ENCODE measurements around the gene CDH23.

CDH23 gene

DNA sequence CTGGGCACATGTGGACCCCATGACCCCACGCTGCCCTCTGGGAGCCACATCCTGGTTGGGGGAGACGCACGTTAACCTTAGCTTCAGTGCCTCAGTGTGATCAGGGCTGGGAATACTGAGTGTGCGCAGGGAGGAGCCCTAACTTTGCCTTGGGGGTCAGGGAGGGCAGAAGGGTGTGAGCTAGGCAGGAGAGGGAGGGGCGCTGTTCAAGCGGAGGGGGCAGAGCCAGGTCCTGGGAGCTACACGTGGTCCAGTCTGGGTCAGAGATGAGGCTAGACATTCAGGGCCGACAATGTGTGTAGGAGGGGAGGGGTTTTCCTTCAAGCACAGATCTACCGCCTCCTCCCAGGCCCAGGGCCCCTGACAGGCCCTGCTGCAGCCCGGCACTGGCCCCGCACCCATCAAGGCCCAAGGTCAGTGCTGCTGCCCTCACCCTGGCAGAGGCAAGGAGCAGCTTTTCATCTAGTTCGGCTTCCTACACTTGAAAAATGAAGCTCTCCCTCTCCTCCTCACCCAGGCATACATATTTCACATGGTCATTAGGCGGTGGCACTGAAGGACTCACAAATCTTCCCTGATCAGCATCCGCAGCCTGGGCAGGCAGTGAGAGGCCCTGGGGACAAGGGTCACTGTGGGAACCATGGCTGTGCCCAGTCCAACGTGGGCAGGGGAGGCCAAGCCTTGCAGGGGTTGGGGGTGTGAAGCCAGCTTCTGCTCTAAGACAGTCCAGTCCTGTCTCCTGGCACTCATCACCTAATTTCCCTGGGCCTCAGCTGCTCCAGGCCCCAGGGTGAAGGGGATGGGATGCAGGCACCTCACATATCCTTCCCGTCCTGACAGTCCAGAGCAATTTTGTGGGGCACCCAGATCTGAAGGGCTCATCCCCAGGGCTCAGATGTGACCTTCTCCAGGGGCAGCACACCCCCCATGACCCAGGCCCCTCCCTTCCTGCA is 275.6 kb downstream of the CDH23 start:
- DNase-seq, result no peak

DNA sequence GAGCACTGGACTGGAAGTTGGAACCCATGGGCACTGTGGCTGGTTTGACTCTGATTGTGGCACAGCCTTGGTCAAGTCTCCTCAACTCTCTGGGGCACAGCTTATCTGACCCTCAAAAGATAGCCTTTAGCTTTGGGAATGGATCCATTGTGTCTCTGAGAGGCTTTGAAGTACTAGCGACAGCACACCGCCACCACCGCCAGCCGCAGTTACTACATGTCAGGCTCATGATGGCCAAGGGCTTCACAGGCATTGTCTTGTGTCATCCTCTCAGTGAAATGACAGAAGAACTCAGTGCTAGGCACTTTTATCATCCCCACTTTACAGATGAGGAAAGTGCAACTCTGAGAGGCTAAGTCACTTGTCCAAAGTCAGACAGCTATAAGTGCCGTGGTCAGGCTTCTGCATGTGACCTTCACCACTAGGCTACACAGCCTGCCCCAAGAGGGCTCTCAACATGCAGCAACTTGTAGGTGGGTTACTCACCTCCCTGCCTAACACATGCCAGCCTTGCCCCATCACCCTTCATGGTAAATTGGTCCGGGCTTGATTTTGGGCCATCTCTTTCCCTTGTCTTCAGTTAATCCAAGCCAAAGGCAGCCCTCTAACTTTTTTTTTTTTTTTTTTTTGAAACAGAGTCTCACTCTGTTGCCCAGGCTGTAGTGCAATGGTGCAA is 278.7 kb downstream of the CDH23 start:
- DNase-seq, result no peak

DNA sequence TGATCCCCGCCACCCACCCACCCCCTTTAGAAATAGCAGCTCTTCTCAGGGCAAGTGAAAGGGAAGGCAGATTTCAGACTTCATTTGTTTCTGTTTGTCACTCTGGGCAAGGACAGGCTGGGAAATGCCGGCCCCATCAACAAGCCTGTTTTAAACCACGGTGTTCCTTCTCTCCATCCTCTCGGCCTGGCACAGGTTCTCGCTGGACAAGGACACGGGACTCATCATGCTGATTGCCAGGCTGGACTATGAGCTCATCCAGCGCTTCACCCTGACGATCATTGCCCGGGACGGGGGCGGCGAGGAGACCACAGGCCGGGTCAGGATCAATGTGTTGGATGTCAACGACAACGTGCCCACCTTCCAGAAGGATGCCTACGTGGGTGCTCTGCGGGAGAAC is 280.5 kb downstream of the CDH23 start:
- DNase-seq, result no peak

DNA sequence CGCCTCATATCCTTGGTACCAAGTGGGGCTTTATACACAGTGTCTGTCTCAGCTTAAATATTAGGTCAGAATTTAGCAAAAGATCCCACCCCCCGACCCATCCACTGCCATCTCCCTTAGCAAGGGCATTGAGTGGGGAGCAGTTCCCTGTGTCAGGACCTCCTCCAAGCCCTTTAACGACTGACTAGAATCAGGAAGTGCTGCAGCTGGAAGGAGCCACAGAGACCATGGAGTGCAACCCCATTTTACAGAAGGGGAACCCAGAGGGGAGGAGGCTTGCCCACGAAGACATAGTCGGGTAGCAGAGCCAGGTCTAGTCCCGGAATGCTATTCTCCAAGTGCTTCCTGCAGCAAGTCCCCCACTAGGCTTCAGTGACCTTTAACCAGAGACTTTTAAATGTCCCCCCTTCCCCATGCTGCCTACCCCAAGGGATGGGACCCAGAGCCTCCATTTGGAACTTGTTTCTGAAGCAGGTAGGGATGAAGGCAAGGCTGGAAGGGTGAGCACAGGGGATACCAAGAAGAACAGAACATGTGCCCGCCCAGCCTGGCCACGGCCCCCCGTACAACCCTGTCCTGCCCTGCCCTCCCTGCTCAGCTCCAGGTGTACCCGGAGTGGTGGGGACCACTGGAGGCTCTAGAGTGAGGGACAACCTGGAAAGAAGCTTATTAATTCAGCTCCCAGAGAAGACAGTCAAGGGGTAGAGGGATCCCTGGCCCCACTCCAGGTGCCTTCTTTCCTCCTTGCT is 281.5 kb downstream of the CDH23 start:
- DNase-seq, result peak; percentile 23 to 31

DNA sequence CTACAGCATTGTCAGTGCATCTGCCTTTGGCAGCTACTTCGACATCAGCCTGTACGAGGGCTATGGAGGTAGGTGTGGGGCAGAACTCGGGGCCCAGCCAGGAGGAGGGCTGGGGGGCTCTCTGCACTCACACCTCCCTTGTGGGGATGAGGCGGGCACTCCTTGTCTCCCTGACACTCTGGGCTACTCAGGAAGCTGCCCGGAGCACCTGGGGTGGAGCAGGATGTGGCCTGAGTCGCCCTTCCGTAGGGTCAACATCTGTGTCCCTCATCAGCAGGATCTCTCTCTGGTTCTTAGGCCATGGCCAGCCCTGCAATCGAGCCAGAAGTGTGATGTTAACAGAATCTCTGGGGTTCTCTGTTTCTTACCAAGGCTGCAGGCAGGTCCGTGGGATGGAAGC is 282.7 kb downstream of the CDH23 start:
- DNase-seq, result no peak

DNA sequence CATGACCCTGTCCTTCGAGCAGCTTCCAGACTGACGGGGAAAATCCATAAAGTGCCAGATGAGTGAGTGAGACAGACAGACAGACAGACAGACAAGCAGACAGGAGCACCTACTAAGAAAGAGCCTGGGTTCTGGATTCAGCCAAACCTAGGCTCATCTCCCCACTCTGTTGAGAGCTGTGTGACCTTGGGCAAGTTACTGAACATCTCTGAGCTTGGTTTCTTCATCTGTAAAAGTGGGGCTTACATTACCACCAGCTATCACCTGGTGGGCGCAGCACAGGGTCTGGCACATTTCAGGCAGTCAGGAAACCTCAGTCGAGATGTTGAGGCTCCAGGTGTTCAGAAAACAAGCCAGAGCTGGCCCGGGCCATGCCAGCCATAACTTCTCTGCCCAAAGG is 285.3 kb downstream of the CDH23 start:
- no peak for DNase-seq

DNA sequence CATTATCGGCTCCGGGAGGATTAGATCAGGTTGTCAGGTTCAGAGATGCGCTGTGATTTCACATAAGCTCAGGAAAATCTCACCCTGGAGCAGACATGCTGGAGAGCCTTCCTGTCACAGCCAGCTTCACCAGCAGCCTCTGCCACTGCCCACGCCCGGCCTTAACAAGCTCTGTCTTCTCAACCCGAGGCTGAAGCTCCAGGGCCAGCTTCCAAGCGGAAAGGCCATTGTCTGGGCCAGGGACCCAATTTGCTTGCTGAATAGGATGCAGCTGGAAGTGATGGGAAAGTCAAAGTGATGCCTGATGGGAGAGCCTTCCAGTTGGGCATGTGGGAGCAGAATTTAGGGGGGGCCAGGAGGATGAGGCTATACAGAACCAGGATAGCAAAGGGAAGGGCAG is 286.6 kb downstream of the CDH23 start:
- DNase-seq, result no peak

DNA sequence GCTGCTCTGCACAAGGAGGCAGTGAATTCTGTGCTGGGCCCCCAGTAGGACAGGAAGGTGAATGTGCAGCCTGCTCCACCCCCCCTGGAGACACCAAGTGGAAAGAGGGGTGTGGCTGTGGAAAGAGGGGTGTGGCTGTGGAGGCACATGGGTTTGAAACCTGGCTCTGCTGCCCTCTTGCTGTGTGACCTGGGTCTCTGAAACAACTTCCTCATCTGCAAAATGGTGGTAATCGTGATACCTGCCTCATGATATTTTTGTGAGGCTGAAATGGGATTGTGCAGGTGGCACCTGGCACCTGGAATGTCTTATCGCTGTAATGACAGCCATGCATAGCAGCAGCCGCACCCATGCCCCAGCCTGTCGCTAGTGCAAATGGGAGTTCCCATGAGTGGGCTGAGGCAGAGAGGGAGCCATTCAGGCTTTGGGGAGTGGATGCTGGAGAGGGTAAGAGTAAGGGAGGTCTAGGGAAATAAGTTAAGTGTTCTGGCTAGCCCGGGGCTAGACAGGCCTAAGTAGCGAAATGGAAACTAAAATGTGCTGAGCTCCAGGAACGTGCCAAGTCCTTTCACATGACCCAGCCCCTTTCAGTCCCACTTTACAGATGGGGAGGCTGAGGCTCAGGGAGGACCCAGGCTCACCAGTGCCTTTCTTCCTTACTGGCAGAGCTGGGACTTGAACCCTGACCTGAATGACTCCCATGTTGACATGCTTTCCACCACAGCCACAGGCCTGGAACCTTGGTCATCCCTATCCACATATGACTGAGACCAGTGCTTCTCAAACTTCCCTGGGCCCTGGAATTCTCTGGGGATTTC is 287.8 kb downstream of the CDH23 start:
- DNase-seq, result peak; percentile 27 to 54

DNA sequence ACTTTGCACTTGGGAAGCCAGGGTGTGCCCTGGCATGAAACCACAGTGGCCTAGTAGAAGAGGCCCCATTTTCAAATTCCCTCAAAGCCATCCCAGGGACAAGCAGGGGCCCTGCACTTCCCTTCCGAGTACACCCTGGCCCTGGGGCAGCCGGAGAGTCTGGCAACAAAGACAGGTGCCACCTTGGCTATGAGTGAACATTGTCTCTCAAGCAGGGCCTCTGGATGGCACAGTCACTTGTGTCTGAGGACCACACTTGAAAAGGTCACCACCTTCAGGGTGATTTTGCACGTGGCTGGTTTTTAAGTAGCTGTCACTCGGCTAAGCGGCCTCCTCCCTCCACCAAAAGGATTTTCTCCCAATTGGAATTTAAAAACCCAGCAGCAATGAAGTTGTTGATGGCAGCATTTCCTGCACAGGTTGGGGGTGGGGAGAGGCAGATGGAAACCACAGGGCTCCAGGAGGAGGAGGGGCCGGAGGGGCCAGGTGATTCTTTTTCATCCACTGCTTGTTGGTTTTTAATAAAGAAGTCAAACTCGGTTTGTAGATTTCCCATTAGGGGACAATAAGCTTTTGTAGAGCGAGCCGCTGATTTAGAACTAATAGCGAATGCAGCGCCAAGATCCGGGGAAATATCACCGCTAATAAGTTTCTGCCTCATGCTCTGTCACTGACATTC is 289.0 kb downstream of the CDH23 start:
- no peak for DNase-seq

DNA sequence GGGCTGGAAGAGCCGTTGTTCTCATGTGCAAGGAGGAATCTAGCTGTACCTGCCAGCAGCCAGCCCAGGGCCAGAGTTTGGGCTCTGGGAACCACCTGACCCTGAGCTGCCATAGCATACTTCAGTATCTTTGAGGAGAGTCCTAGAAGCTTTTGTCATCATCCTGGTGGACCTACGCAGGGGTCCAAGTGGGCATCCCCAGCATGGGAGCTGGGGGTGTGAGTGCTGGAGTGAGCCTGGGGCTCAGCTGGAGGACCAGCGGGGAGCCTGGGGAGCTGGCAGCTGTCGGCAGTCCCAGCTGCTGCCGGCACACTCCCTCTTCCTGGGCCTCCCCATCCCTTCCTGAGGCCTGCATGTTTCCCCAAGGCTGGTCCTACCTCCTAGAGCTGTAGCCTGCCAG is 290.4 kb downstream of the CDH23 start:
- DNase-seq, result no peak

DNA sequence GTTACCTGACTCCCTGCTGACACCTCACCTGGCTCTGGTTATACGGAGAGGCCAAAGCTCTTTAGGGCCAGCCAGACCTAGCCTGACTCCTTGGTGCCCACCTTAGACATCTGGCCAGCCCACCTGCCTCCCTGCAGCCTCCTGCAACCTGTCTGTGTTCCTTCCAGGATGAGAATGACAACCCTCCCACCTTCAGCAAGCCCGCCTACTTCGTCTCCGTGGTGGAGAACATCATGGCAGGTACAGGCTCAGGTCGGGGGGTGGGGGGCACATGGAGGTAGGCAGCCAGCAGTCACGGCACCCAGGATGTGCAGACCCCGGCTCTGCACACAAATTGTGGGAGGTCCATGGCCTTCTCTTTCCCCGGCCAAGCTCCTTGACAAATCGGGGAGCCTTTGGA is 290.8 kb downstream of the CDH23 start:
- no peak for DNase-seq

DNA sequence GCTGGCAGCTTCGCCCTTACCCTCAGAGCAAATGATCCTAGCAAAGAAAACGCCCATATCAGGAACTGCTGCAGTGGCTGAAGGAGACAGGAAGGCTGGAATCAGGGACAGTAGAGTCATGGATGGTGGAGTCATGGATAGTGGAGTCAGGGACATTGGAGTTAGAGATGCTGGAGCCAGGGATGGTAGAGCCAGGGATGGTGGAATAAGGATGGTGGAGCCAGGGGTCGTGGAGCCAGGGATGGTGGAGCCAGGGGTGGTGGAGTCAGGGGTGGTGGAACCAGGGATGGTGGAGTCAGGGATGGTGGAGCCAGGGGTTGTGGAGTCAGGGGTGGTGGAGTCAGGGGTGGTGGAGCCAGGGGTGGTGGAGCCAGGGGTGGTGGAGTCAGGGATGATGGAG is 291.5 kb downstream of the CDH23 start:
- no peak for DNase-seq

DNA sequence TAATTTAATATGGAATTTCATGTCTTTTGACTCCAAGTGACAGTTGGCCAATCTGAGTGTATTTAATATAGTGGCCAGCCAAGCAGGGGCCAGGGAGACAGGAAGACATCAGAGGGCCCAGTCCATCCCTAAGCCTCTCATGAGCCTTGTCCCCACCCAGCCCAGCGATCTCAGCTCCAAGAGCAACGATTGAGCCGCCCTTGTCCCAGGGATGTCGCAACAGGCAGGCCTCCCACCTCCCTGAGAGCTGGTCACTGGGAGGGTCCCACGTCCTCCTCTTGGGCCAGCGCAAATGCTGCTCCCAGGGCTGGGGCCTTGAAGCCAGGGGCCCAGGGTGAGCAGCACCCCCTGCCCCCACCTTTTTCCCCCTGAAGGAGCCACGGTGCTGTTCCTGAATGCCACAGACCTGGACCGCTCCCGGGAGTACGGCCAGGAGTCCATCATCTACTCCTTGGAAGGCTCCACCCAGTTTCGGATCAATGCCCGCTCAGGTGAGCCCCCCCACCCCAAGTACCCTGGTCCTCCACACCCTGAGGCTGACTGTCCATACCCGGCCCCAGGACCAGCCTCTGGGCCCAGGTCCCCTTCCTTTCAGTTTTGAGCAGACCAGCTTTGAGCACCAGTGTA is 293.5 kb downstream of the CDH23 start:
- no peak for DNase-seq

DNA sequence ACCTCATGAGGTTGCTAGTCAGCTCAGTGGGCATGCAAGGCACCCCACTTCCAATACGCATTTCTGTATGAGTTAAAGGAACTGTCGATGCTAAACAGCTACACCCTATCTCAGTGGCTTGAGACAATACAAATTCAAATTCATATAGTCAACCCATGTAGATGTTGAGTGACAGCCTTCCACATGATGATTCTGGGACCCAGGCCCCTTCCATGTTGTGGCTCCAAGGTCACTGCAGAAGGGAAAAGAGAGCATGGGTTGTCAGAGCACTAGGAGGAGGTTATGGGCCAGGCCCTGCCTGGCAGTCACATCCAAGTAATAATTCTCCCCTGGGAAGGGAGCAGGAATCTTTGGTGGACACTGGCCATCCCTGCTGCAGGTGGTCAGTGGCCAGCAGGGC is 294.7 kb downstream of the CDH23 start:
- DNase-seq, result no peak

DNA sequence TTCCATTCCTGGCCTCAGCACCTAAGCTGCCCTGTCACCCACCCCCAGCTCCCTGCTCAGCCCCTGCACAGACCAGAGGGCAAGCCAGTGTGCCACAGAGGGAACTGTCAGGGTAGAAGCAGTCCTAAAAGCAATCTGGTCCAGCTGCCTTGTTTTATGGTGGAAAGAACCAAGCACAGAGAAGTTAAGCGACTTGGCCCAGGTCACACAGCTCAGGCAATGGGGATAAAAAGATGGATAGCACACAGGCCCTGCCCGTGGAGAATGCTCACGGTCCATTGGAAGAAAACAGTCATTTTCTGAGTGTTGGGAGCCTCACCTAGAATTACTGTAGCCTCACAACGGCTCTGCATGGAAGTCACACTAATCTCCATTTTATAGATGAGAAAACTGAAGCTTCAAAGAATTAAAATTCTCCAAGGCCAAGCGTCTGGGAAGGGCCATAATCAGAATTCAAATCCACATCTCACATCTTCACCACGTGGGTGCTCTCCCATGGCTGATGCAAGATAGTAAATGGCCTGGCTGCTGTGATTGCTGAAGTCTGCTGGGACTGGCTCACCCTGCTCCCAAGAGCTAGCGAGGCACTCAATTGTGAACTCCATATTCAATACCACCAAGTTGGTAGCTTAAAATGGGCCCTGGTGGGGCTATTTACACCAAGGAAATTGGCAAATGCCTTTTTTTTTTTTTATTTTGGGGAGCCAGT is 296.0 kb downstream of the CDH23 start:
- DNase-seq, result no peak

DNA sequence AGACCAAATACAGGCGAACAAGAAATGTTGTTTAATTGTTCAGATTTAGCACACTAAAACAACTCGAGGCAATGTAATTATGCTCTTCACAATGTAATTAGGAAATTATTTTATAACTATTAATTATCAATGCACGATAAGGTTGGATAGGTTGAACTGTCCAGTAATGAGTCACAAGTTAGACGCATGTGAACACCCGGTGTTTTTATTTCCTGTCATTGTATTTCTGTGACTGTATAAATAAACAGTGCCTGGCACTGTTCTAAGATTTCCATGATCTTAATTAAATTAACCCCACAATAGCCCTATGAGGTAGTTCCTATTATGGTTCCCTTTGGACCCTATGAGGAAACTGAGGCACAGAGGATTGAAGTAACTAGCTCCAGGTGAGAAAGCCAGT is 296.7 kb downstream of the CDH23 start:
- no peak for DNase-seq

DNA sequence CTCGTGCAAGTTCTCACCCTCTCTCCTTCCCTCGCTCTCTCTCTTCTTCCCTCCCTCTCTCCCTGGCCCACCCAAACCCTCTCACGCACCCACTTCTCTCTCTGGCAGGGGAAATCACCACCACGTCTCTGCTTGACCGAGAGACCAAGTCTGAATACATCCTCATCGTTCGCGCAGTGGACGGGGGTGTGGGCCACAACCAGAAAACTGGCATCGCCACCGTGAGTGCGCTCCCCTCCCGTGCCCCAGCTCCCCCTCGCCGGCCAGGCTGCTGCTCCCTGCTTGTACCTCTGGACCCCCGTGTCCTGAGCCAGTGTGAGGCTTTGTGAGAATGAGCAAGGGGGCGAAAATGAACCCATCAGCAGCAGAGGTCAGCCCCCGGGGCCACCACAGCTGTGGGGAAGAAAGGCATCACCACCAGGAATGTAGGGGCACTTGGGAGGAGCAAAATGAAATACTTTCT is 297.4 kb downstream of the CDH23 start:
- DNase-seq, result no peak

DNA sequence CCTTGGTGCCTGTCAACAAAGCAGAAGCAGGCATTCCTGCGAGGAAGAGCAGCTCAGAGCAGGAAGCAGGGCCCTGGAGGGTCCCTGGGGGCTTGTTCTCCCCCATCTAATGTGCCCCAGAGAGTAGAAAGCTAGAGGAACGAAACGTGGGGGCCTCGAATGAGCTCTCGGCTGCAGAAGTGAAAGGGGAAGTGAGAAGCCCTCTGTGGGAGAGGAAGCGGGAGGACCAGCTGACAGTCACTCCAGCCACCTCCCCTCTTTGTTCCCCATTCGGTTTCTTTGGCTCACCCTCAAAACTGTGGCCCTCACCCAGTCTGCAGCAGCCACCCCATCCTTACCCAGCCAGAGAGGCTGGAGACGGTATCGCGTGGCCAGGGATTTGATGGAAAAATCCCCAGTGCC is 297.8 kb downstream of the CDH23 start:
- peak; percentile 97 to 99 for DNase-seq

DNA sequence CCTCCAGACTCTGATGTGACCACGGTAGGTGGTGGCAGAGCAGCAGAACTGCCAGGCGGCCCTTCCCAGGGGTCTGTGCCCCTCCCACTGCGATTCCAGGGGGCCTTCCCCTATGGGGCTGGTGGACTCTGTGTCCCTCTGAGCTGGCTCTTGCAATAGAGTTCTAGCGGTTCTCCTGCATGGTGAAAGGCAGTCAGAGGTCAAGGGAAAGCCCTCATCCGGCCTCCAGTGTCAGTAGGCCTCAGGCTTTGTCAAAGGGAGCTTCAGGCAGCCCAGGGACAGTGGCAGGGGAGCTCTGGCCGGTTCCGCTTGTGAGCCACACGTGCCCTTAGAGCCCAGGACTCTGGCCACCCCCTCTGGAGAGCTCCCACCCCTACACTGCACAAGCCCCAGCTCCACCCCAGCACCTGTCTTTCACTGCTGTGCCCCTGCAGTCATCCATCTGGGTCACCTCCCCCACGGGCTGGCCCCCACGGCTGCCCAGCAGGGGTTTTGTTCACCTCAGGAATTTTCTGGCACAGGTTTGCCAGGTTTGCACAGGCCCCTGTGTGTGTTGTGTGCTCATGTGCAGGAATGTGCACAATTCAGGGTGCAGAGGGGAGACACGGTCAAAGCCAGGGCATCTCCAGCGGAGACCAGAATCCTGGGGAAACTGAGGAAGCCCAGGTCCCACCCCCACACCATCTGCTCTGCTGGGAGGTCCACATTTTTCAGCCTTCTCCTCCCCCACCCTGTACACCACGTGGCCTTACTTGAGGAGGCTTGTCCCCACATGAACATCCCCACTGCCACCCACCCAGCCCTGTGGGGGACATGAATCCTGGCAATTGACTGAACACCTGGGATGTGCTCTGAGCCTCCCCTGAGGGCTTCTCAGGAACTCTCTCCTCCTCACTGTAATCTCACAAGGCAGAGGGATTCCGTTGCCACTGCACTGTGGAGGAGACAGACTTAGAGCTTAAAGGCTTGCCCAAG is 299.1 kb downstream of the CDH23 start:
- DNase-seq, result no peak
